ENCODE data around the gene XKR3.

- TF ChIP-seq YY1 (IDR thresholded peaks at IDR 0.05; ENCODE audit: insufficient read depth, insufficient read length), result no peak
- no peak for TF ChIP-seq SUZ12 (IDR thresholded peaks at IDR 0.05; ENCODE audit: extremely low read depth, insufficient read depth, insufficient read length)
- no peak for TF ChIP-seq ZNF274 (IDR thresholded peaks at IDR 0.05; ENCODE audit: low read depth, low read length)
These were observed 20.3 kb downstream of the XKR3 start for GRCh38 chr22:16804882-16805281.
